Measurements from ENCODE around the gene CHRND. TPM values are rescaled to one million over a fixed set of nuclear protein-coding genes. Genes with fewer than 3 reads are reported as not detected.

CHRND gene
- total and polyA plus RNA-seq, 2 of the 4 experiments (the other 2 are of a cell fraction) = not detected

DNA sequence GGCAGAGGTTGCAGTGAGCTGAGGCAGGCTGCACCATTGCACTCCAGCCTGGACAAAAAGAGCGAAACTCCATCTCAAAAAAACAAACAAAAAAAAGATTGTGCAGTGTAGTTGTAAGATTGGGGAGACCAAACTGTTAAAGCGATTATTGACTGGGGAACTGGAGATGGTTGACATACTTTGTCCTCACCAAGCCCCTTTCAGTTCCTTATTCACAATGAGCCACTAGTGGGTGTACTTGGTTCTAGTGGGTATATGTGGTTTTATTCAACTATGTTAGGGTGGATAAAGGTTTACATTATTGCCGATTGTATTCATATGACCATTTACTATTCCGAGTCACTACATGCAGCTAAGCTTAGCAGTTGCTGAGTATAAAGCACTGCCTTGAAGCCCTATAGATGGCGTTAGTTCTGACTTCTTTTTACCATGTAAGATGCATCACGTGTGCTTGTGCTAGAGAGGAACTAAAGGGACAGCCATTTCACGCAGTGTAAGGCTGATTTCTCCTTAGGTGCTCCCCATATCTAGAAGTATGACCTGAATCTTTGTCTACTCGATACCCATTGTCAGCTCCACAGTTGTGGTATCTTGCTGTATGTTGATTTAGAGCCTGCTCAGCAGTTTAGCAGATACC, 36.7 kb downstream of the CHRND start:
- in situ Hi-C loops (cut with MboI; ENCODE audit: low sequenced_read_pairs) = no loop called here
- Histone ChIP-seq H3K18ac (ENCODE audit: low read depth, low read length) (no peak overlapping the region), H3K9ac (ENCODE audit: low read depth, low read length) (no peak overlapping the region), H3K14ac (replicated peaks; ENCODE audit: low read depth, low read length) (no peak overlapping the region), H3K9me3 (ENCODE audit: control insufficient read depth, insufficient read depth, low read length) (no peaks in the 10 kb centered on the region), H3K4ac (ENCODE audit: low read depth, low read length) (no peak overlapping the region), H2BK120ac (ENCODE audit: low read depth, low read length) (no peak overlapping the region), H3K4me1 (ENCODE audit: control insufficient read depth, insufficient read depth, low read length) (no peaks in the 10 kb centered on the region), H2AK9ac (replicated peaks; ENCODE audit: low read depth, low read length, poor library complexity) (no peak overlapping the region), H3K23ac (ENCODE audit: low read depth, low read length) (no peak overlapping the region), H2BK5ac (ENCODE audit: low read depth, low read length, poor library complexity, severe bottlenecking) (no peak overlapping the region), H3K56ac (ENCODE audit: extremely low read depth, insufficient read depth, low read length) (no peak overlapping the region), H3K9me1 (ENCODE audit: insufficient read depth, low read length) (no peaks in the 10 kb centered on the region; the same call in 1 of the 2 replicates), H3K4me2 (ENCODE audit: low read depth, low read length) (no peak overlapping the region), H3K27ac (ENCODE audit: insufficient read depth, low read length) (no peak overlapping the region), H2BK20ac (ENCODE audit: low read depth, low read length) (no peak overlapping the region), H4K5ac (ENCODE audit: low read depth, low read length) (no peak overlapping the region), H4K8ac (ENCODE audit: low read depth in 2 of 2, low read length in 2 of 2) (no peak overlapping the region), H4K91ac (ENCODE audit: insufficient read depth, low read depth, low read length) (no peak overlapping the region), H3K4me3 (ENCODE audit: insufficient read depth, low read depth, low read length) (no peak overlapping the region), H3K79me1 (ENCODE audit: low read depth in 1 of 2, low read length in 2 of 2) (peaks cover 17 to 31% of the 10 kb centered on the region in 2 experiments), H3K36me3 (ENCODE audit: control insufficient read depth, insufficient read depth, low read length) (peaks cover 50% of the 10 kb centered on the region), H2AK5ac (ENCODE audit: low read depth, low read length) (no peak overlapping the region), H4K20me1 (ENCODE audit: insufficient read depth, low read length) (peaks cover 10% of the 10 kb centered on the region; the same call in 1 of the 2 replicates), H2BK15ac (ENCODE audit: low read depth, low read length) (no peak overlapping the region), H2AFZ (replicated peaks; ENCODE audit: low read length, poor library complexity) (no peak overlapping the region), H3K27me3 (ENCODE audit: control insufficient read depth, insufficient read depth, low read length) (no peaks in the 10 kb centered on the region)
- WGBS, 2 experiments (ENCODE audit: extremely low coverage in 2 of 2, insufficient read length in 1 of 2) = 100% methylated on average over 1 of the region's 8 CpGs; no CpG with 5 or more reads in 1 of the 2 experiments
- CTCF ChIA-PET = no interaction called here
- POLR2A ChIA-PET (ENCODE audit: unreplicated experiment) = no interaction called here
- dilution Hi-C loops (cut with HindIII; ENCODE audit: low sequenced_read_pairs, unreplicated experiment) = no loop called here
- no TSS peak for BruUV-seq (replicated peaks)
- intact Hi-C loops (cut with micrococcal nuclease) = no loop called here
- TF ChIP-seq RFX5 (IDR thresholded peaks at IDR 0.05; ENCODE audit: low read depth, low read length) (no peak), NFE2L2 (IDR thresholded peaks at IDR 0.05; ENCODE audit: low read depth, low read length) (no peak), CHD1 (IDR thresholded peaks at IDR 0.05; ENCODE audit: low read depth, low read length) (no peak), RCOR1 (IDR thresholded peaks at IDR 0.05; ENCODE audit: insufficient replicate concordance, low read length) (no peak), MAZ (IDR thresholded peaks at IDR 0.05; ENCODE audit: borderline replicate concordance, low read depth, low read length) (no peak), BHLHE40 (IDR thresholded peaks at IDR 0.05; ENCODE audit: low read depth, low read length) (no peak), FOS (IDR thresholded peaks at IDR 0.05; ENCODE audit: low read depth, low read length) (no peak), SMC3 (IDR thresholded peaks at IDR 0.05; ENCODE audit: low read depth, low read length) (no peak), RAD21 (IDR thresholded peaks at IDR 0.05; ENCODE audit: low read length) (no peak), CEBPB (IDR thresholded peaks at IDR 0.05; ENCODE audit: low read depth, low read length) (no peak), MAFK (IDR thresholded peaks at IDR 0.05; ENCODE audit: low read depth, low read length) (no peak), POLR2A (IDR thresholded peaks at IDR 0.05; ENCODE audit: low read depth, low read length) (no peak)
- TF ChIP-seq, protein P1, sequence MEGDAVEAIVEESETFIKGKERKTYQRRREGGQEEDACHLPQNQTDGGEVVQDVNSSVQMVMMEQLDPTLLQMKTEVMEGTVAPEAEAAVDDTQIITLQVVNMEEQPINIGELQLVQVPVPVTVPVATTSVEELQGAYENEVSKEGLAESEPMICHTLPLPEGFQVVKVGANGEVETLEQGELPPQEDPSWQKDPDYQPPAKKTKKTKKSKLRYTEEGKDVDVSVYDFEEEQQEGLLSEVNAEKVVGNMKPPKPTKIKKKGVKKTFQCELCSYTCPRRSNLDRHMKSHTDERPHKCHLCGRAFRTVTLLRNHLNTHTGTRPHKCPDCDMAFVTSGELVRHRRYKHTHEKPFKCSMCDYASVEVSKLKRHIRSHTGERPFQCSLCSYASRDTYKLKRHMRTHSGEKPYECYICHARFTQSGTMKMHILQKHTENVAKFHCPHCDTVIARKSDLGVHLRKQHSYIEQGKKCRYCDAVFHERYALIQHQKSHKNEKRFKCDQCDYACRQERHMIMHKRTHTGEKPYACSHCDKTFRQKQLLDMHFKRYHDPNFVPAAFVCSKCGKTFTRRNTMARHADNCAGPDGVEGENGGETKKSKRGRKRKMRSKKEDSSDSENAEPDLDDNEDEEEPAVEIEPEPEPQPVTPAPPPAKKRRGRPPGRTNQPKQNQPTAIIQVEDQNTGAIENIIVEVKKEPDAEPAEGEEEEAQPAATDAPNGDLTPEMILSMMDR (conservative IDR thresholded peaks at IDR 0.05; ENCODE audit: low read depth, low read length) = no peak
- TF ChIP-seq, protein P2, sequence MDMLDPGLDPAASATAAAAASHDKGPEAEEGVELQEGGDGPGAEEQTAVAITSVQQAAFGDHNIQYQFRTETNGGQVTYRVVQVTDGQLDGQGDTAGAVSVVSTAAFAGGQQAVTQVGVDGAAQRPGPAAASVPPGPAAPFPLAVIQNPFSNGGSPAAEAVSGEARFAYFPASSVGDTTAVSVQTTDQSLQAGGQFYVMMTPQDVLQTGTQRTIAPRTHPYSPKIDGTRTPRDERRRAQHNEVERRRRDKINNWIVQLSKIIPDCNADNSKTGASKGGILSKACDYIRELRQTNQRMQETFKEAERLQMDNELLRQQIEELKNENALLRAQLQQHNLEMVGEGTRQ (IDR thresholded peaks at IDR 0.05; ENCODE audit: low read depth, low read length) = no peak
- TF ChIP-seq, protein P3, sequence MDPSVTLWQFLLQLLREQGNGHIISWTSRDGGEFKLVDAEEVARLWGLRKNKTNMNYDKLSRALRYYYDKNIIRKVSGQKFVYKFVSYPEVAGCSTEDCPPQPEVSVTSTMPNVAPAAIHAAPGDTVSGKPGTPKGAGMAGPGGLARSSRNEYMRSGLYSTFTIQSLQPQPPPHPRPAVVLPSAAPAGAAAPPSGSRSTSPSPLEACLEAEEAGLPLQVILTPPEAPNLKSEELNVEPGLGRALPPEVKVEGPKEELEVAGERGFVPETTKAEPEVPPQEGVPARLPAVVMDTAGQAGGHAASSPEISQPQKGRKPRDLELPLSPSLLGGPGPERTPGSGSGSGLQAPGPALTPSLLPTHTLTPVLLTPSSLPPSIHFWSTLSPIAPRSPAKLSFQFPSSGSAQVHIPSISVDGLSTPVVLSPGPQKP (IDR thresholded peaks at IDR 0.05; ENCODE audit: borderline replicate concordance, low read depth, low read length) = no peak
- no peak for ATAC-seq (ENCODE audit: low read depth)
- no peak for DNase-seq
